Stimulated activated CD8-positive, alpha-beta memory T cell treated with anti-CD3 and anti-CD28 coated beads, Interleukin-15, amount 100 ng/mL, for 1 hour (primary cell): ENCODE data around the gene MUC2.

ENCODE experiments used
- DNase-seq: peaks from one replicate; pipeline ENCODE4 v3.0.0-alpha.2; 2020; ENCODE audit warnings: low read depth

The MUC2 gene

GRCh38 chr11:1074244-1075221 lies at the start of gene MUC2:
Gene MUC2, plus strand, starts transcription at chr11:1074874.
- DNase-seq: no peak

- DNase-seq: no peak
Observed at GRCh38 chr11:1025410-1026162, 49.1 kb upstream of the MUC2 start.

GRCh38 chr11:1026163-1026450 lies 48.6 kb upstream of the MUC2 start:
- DNase-seq: no peak

GRCh38 chr11:1026641-1027482 lies 47.8 kb upstream of the MUC2 start:
- DNase-seq: no peak

GRCh38 chr11:1027483-1028290 lies 47.0 kb upstream of the MUC2 start:
- no peak for DNase-seq

- no peak for DNase-seq
Observed at GRCh38 chr11:1028291-1028540, 46.5 kb upstream of the MUC2 start.

- no peak for DNase-seq
Observed at GRCh38 chr11:1028616-1029015, 46.1 kb upstream of the MUC2 start.

- no peak for DNase-seq
Observed at GRCh38 chr11:1029051-1029450, 45.6 kb upstream of the MUC2 start.

- DNase-seq: no peak
Observed at GRCh38 chr11:1029654-1030053, 45.0 kb upstream of the MUC2 start.

- no peak for DNase-seq
Observed at GRCh38 chr11:1030086-1030485, 44.6 kb upstream of the MUC2 start.

- no peak for DNase-seq
Observed at GRCh38 chr11:1030556-1030955, 44.1 kb upstream of the MUC2 start.

- no peak for DNase-seq
Observed at GRCh38 chr11:1031121-1031899, 43.4 kb upstream of the MUC2 start.

GRCh38 chr11:1032310-1032891 lies 42.3 kb upstream of the MUC2 start:
- no peak for DNase-seq

- no peak for DNase-seq
Observed at GRCh38 chr11:1033016-1033798, 41.5 kb upstream of the MUC2 start.

GRCh38 chr11:1034001-1034400 lies 40.7 kb upstream of the MUC2 start:
- no peak for DNase-seq

- DNase-seq: no peak
Observed at GRCh38 chr11:1034456-1035295, 40.0 kb upstream of the MUC2 start.

GRCh38 chr11:1035577-1036283 lies 38.9 kb upstream of the MUC2 start:
- no peak for DNase-seq

GRCh38 chr11:1036303-1036923 lies 38.3 kb upstream of the MUC2 start, which contains the start of gene MUC6:
Gene MUC6, minus strand, starts transcription at chr11:1036718. Its CDS starts 63 bp downstream, at chr11:1036655.
- no peak for DNase-seq
